B cell (primary cell): ENCODE results near the gene LNP1. TPM values are rescaled to one million over a fixed set of nuclear protein-coding genes. Genes with fewer than 3 reads are reported as not detected.

Source experiments
- ATAC-seq: fragments of 200-7000 bp; cut with Tn5 transposase; one replicate; pipeline ENCODE4 v1.10.0; 2021; ENCODE audit warnings: low read depth, mild to moderate bottlenecking, moderate number of reproducible peaks, moderate library complexity
- CTCF ChIA-PET: fragments of 350-600 bp; sonication (Branson Sonifier 250); formaldehyde crosslinking; loops from one replicate; lab custom pipeline; 2021; ENCODE audit warnings: antibody characterized with exemption, inconsistent platforms; lab: Charles Lee
- POLR2A ChIA-PET: fragments of 350-600 bp; sonication (Branson Sonifier 250); formaldehyde crosslinking; loops from one replicate; lab custom pipeline; 2021; ENCODE audit warnings: antibody characterized with exemption; lab: Charles Lee
- DNase-seq: peaks from one replicate; pipeline ENCODE4 v3.0.0; 2013
- H2AFZ ChIP-seq: 2 replicates; pipeline ENCODE4 v1.6.1; 2012; ENCODE audit warnings: mild to moderate bottlenecking, low read depth, low read length; ENCODE audit not compliant: insufficient read depth, poor library complexity, severe bottlenecking
- H3K27ac ChIP-seq, 2 donors: 1 replicate in 1 of 2; 2 replicates in 1 of 2; pipeline ENCODE4 v1.5.1; 2012 to 2013; ENCODE audit warnings: low read length in 2 of 2, mild to moderate bottlenecking in 2 of 2, moderate library complexity in 1 of 2
- H3K27me3 ChIP-seq, 4 experiments: fragments of 200-600 bp in 1 of 4; sonication (generic) in 1 of 4; replicated peaks in 1 of 4; 1 replicate in 2 of 4; 2 replicates in 2 of 4; pipeline versions ENCODE4 v1.6.1 to v1.7.0; 2013 to 2016; ENCODE audit warnings: low read length in 3 of 4, mild to moderate bottlenecking in 2 of 4, mixed read lengths in 1 of 4, moderate library complexity in 1 of 4; ENCODE audit not compliant: insufficient read depth in 4 of 4, control insufficient read depth in 3 of 4; ENCODE audit errors: control extremely low read depth in 1 of 4
- H3K36me3 ChIP-seq, 2 experiments: replicated peaks in 1 of 2; 1 replicate in 1 of 2; 2 replicates in 1 of 2; pipeline versions ENCODE4 v1.6.1 to v1.7.1; 2013; ENCODE audit warnings: low read length in 1 of 2; ENCODE audit not compliant: insufficient read depth in 2 of 2, control insufficient read depth in 1 of 2; ENCODE audit errors: control extremely low read depth in 1 of 2, extremely low read depth in 1 of 2
- H3K4me1 ChIP-seq, 2 donors: fragments of 200-600 bp in 1 of 2; sonication (generic) in 1 of 2; 1 replicate in 1 of 2; 2 replicates in 1 of 2; pipeline versions ENCODE4 v1.5.1 to v1.6.1; 2013 to 2017; ENCODE audit warnings: low read length in 2 of 2; ENCODE audit not compliant: control insufficient read depth in 2 of 2, insufficient read depth in 2 of 2
- H3K4me2 ChIP-seq: replicated peaks from 2 replicates; pipeline ENCODE3; 2012; ENCODE audit warnings: mild to moderate bottlenecking, low read depth, low read length; ENCODE audit not compliant: poor library complexity, severe bottlenecking
- H3K4me3 ChIP-seq, 5 experiments: fragments of 200-600 bp in 1 of 5; sonication (generic) in 1 of 5; 1 replicate in 3 of 5; 2 replicates in 2 of 5; pipeline versions ENCODE4 v1.5.1 to v1.7.0; 2011 to 2016; ENCODE audit warnings: low read length in 4 of 5, mild to moderate bottlenecking in 4 of 5, low read depth in 2 of 5, control low read depth in 1 of 5, moderate library complexity in 1 of 5; ENCODE audit not compliant: insufficient read depth in 1 of 5; ENCODE audit errors: control extremely low read depth in 1 of 5, extremely low read depth in 1 of 5
- H3K79me2 ChIP-seq: fragments of 200-600 bp; sonication (generic); one replicate; pipeline ENCODE4 v1.6.0; 2016; ENCODE audit warnings: low read length; ENCODE audit not compliant: control insufficient read depth, insufficient read depth
- H3K9ac ChIP-seq: fragments of 200-600 bp; sonication (generic); 2 replicates; pipeline ENCODE4 v1.6.1; 2017; ENCODE audit warnings: mild to moderate bottlenecking, low read length, moderate library complexity
- H3K9me3 ChIP-seq, 3 donors: one replicate each; pipeline versions ENCODE4 v1.6.1 to v1.7.1; 2013; ENCODE audit warnings: low read length in 2 of 3; ENCODE audit not compliant: control insufficient read depth in 2 of 3, insufficient read depth in 1 of 3; ENCODE audit errors: control extremely low read depth in 1 of 3
- H4K20me1 ChIP-seq: 2 replicates; pipeline ENCODE4 v1.6.0; 2012; ENCODE audit warnings: mild to moderate bottlenecking, low read length; ENCODE audit not compliant: insufficient read depth, control insufficient read depth, poor library complexity, severe bottlenecking
- H3K27ac Mint-ChIP-seq: one replicate; pipeline ENCODE4 v1.8.0; 2021; ENCODE audit warnings: mixed read lengths
- H3K27me3 Mint-ChIP-seq: one replicate; pipeline ENCODE4 v1.8.0; 2021; ENCODE audit warnings: mixed read lengths
- H3K4me1 Mint-ChIP-seq: one replicate; pipeline ENCODE4 v1.8.0; 2021; ENCODE audit warnings: mixed read lengths
- H3K4me3 Mint-ChIP-seq: one replicate; pipeline ENCODE4 v1.8.0; 2021; ENCODE audit warnings: mixed read lengths
- H3K9me3 Mint-ChIP-seq: one replicate; pipeline ENCODE4 v1.8.0; 2022; ENCODE audit warnings: mixed read lengths; ENCODE audit not compliant: insufficient read depth
- CTCF ChIP-seq: fragments of 200-600 bp; IDR thresholded peaks from one replicate; pipeline ENCODE4 v1.8.0; 2022; ENCODE audit warnings: antibody characterized with exemption, mild to moderate bottlenecking
- EZH2 ChIP-seq: IDR thresholded peaks from 2 replicates; pipeline ENCODE4 v1.6.1; 2012; ENCODE audit warnings: borderline replicate concordance, low read depth, mild to moderate bottlenecking, moderate library complexity, low read length; ENCODE audit not compliant: insufficient read depth, poor library complexity, severe bottlenecking
- WGBS: methylation state at CpG from one replicate; pipeline ENCODE4 v1.1.5; 2013; ENCODE audit warnings: missing lambda C conversion rate; ENCODE audit not compliant: insufficient coverage; 5-methylcytosine and 5-hydroxymethylcytosine counted together
- intact Hi-C: fragments of 100-400 bp; cut with micrococcal nuclease; formaldehyde crosslinking; loops from one replicate; pipeline ENCODE4 v1.10.0; 2022
- polyA plus RNA-seq: library from polyadenylated mRNA; depleted of rRNA; stranded (reverse); fragments of >200 nt; gene quantifications from 2 replicates; pipeline ENCODE4 v1.2.3, GENCODE V29; 2012
- total RNA-seq, 2 donors: library from RNA; stranded (reverse); fragments of 120-200 nt in 1 of 2; gene quantifications; 1 replicate in 1 of 2; 2 replicates in 1 of 2; pipeline versions ENCODE4 v1.2.3 to v1.2.4, GENCODE V29; 2013 to 2022

The LNP1 gene
- total and polyA plus RNA-seq, 2 donors (not counting 1 experiment from before 2014, with no cell fraction given): 0.39 to 1.9 TPM

DNA sequence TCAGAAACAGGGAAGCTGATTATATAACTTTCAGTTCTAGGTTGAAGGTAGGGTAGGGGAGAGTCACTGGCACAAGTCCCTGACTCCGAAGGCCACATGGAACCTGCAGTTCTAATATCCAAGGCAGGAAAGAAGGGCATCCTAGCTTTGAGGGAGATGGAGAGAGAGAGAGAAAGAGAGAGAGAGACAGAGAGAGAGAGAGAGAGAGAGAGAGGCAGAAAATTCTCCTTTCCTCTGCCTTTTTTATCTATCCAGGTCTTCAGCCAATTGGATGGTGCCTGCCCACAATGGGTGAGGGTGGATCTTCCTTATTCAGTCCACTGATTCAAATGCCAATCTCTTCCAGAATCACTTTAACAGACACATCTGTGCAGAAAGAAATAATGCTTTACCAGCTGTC lies 55.4 kb downstream of the LNP1 start:
- H3K36me3 ChIP-seq: no peaks in the 10 kb centered on the region
- 92% methylated on average over 1 of the region's 1 CpG for WGBS
- intact Hi-C loops: no loop called here
- H3K4me1 Mint-ChIP-seq: no peaks in the 10 kb centered on the region
- DNase-seq: no peak
- no peaks in the 10 kb centered on the region for H3K9me3 ChIP-seq
- H3K4me1 ChIP-seq: no peaks in the 10 kb centered on the region
- no peak overlapping the region for H3K27ac Mint-ChIP-seq
- H3K27me3 Mint-ChIP-seq: no peaks in the 10 kb centered on the region
- H3K79me2 ChIP-seq: no peaks in the 10 kb centered on the region
- no peaks in the 10 kb centered on the region for H3K27me3 ChIP-seq
- H3K9me3 Mint-ChIP-seq: no peaks in the 10 kb centered on the region
- POLR2A ChIA-PET: no interaction called here
- TF ChIP-seq EZH2: no peak
- no peak for TF ChIP-seq CTCF
- CTCF ChIA-PET: no interaction called here
- no peak for ATAC-seq
- no peak overlapping the region for H2AFZ ChIP-seq
- no peak overlapping the region for H3K9ac ChIP-seq
- H3K4me3 ChIP-seq: no peak overlapping the region
- no peak overlapping the region for H3K27ac ChIP-seq
- no peak overlapping the region for H3K4me3 Mint-ChIP-seq
- no peak overlapping the region for H3K4me2 ChIP-seq
- no peaks in the 10 kb centered on the region for H4K20me1 ChIP-seq

GRCh38 chr3:100457811-100458210 lies 56.5 kb downstream of the LNP1 start:
- H3K4me1 Mint-ChIP-seq: no peaks in the 10 kb centered on the region
- Histone ChIP-seq H3K4me2 (no peak overlapping the region), H3K9ac (no peak overlapping the region), H3K27ac (no peak overlapping the region), H2AFZ (no peak overlapping the region), H3K4me3 (no peak overlapping the region), H3K36me3 (no peaks in the 10 kb centered on the region), H3K4me1 (no peaks in the 10 kb centered on the region), H4K20me1 (no peaks in the 10 kb centered on the region), H3K9me3 (no peaks in the 10 kb centered on the region), H3K27me3 (no peaks in the 10 kb centered on the region), H3K79me2 (no peaks in the 10 kb centered on the region)
- CTCF ChIA-PET: no interaction called here
- no peak overlapping the region for H3K27ac Mint-ChIP-seq
- no CpG with 5 or more reads among the region's 1 CpG for WGBS
- no peak overlapping the region for H3K4me3 Mint-ChIP-seq
- DNase-seq (no peak), ATAC-seq (no peak)
- intact Hi-C loops: no loop called here
- H3K9me3 Mint-ChIP-seq: no peaks in the 10 kb centered on the region
- no peak for TF ChIP-seq EZH2
- no peak for TF ChIP-seq CTCF
- POLR2A ChIA-PET: no interaction called here
- no peaks in the 10 kb centered on the region for H3K27me3 Mint-ChIP-seq
